Heart left ventricle (tissue), 13 donors: ENCODE results near the gene ZNF138.
"Not testable (repeated sequence)": the region's sequence is repeated elsewhere in the genome, so short reads cannot be mapped to it uniquely, and the experiment has no call there.

ENCODE experiments used
- CTCF ChIP-seq, 12 donors: fragments of 200-600 bp; sonication (generic) in 4 of 12; IDR thresholded peaks; one replicate each; pipeline versions ENCODE4 v1.5.0 to v1.8.0; 2018 to 2022; ENCODE audit warnings: antibody characterized with exemption in 12 of 12, mild to moderate bottlenecking in 5 of 12
- POLR2A ChIP-seq, 2 donors: fragments of 450-650 bp; IDR thresholded peaks; one replicate each; pipeline ENCODE4 v1.6.1; 2017; ENCODE audit warnings: antibody characterized with exemption in 2 of 2, mild to moderate bottlenecking in 2 of 2, moderate library complexity in 2 of 2
- donor health status: ischemic (EF 13 %, LVEDD 7.1; RV severe dilation, severe dysfunction).
- donor health status: DM: no; HTN: yes; CAD: no.
- donor health status: DM: no; HTN: no; CAD: no.
- donor health status: ischemic (EF 25% LVEDD 6.9; RV normal size, moderate dysfunction).
- donor health status: ischemic (EF 25% LVEDD 5.7; RV mildly dilated, moderate dysfunction).
- donor health status: ischemic (EF 35%, LVEDD 5.7; RV mildly dilated, moderate dysfunction).
- donor health status: nonischemic (EF 11% LVEDD 7.7; RV severe dilation, severe dysfunction).
- donor health status: DM: yes; HTN: yes; CAD: no.
- donor health status: PGD.
- donor health status: ischemic (EF 29% LVEDD 5.4; RV normal size, mild dysfunction).
- donor health status: nonischemic (EF 23%, LVEDD 6.1; RV moderate dilation, normal function).

DNA sequence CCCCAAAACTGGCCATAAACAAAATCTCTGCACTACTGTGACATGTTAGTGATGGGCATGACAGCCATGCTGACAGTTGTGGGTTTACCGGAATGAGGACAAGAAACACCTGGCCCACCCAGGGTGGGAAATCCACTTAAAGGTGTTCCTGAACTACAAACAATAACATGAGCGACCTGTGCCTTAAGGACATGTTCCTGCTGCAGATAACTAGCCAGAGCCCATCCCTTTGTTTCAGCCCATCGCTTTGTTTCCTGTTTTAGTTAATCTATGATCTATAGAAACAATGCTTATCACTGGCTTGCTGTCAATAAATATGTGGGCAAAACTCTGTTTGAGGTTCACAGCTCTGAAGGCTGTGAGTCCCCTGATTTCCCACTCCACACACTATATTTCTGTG lies 69.3 kb downstream of the ZNF138 start:
- TF ChIP-seq CTCF, POLR2A (IDR thresholded peaks at IDR 0.05): not testable (repeated sequence)
